A549 (cell line): ENCODE data around the gene APLN.

Experiments used
- CBX8 ChIP-seq: fragments of 200-600 bp; sonication (generic); IDR thresholded peaks from 2 replicates; pipeline ENCODE4 v1.6.1; 2016
- CTCF ChIP-seq: fragments of >200 bp; sonication (Bioruptor Twin); formaldehyde crosslinking; IDR thresholded peaks from 3 replicates; pipeline ENCODE4 v1.5.1; 2016
- EP300 ChIP-seq, 2 experiments: fragments of >200 bp; sonication (Bioruptor Twin); formaldehyde crosslinking; IDR thresholded peaks; 2 replicates in 1 of 2; 3 replicates in 1 of 2; pipeline ENCODE4 v1.6.1; 2016 to 2017
- JUN ChIP-seq, 2 experiments: fragments of >200 bp; sonication (Bioruptor Twin); formaldehyde crosslinking; IDR thresholded peaks; 2 replicates in 1 of 2; 3 replicates in 1 of 2; pipeline ENCODE4 v1.6.1; 2016 to 2017
- JUNB ChIP-seq: fragments of >200 bp; sonication (Bioruptor Twin); formaldehyde crosslinking; IDR thresholded peaks from 2 replicates; pipeline ENCODE4 v1.6.1; 2016
- MYC ChIP-seq: IDR thresholded peaks from 2 replicates; pipeline ENCODE4 v1.6.1; 2012; ENCODE audit warnings: mild to moderate bottlenecking, inconsistent platforms, low read length, improper control_type of control experiment, borderline replicate concordance
- POLR2A ChIP-seq: IDR thresholded peaks from 2 replicates; pipeline ENCODE4 v1.6.1; 2012; ENCODE audit warnings: mild to moderate bottlenecking, low read length
- RAD21 ChIP-seq, 2 experiments: fragments of >200 bp in 1 of 2; sonication (Bioruptor Twin) in 1 of 2; formaldehyde crosslinking in 1 of 2; IDR thresholded peaks in 1 of 2; conservative IDR thresholded peaks in 1 of 2; 2 replicates in 1 of 2; 3 replicates in 1 of 2; pipeline ENCODE4 v1.6.1; 2012 to 2018; ENCODE audit warnings: inconsistent platforms in 1 of 2
- RFX5 ChIP-seq: fragments of 450-650 bp; IDR thresholded peaks from 2 replicates; pipeline ENCODE4 v1.7.1; 2014; ENCODE audit warnings: antibody characterized with exemption, mild to moderate bottlenecking, moderate library complexity
- SMC3 ChIP-seq: fragments of >200 bp; sonication (Bioruptor Twin); formaldehyde crosslinking; IDR thresholded peaks from 3 replicates; pipeline ENCODE4 v1.6.1; 2018; ENCODE audit warnings: inconsistent platforms
- TF ChIP-seq, protein P1 (sequence below): IDR thresholded peaks from 2 replicates; pipeline ENCODE4 v1.6.1; 2012
- TF ChIP-seq, protein P2 (sequence below): IDR thresholded peaks from 2 replicates; pipeline ENCODE4 v1.6.1; 2012; ENCODE audit warnings: low read depth, borderline replicate concordance
- TF ChIP-seq, protein P3 (sequence below): fragments of 450-650 bp; IDR thresholded peaks from 2 replicates; pipeline ENCODE4 v1.6.1; 2014; ENCODE audit warnings: antibody characterized with exemption

DNA sequence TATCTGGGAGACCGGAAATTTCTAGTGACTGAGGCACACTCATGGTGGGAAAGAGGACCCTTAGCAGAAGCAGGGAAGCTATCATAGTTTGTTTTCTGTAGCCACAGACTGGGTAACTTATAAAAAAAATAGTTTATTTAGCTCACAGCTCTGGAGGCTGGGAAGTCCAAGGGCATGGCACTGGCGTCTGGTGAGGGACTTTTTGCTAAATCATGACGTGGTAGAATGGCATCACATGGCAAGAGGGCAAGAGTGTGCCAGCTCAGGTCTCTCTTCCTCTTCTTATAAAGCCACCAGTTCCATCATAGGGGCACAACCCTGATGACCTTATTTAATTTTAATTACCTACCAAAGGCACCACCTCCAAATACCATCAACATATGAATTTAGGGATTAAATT lies 13.3 kb downstream of the APLN start:
- TF ChIP-seq CTCF = no peak
- no peak for TF ChIP-seq POLR2A
- TF ChIP-seq EP300 (IDR thresholded peaks at IDR 0.05) = no peak
- TF ChIP-seq, protein P1, sequence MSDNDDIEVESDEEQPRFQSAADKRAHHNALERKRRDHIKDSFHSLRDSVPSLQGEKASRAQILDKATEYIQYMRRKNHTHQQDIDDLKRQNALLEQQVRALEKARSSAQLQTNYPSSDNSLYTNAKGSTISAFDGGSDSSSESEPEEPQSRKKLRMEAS = no peak
- TF ChIP-seq, protein P2, sequence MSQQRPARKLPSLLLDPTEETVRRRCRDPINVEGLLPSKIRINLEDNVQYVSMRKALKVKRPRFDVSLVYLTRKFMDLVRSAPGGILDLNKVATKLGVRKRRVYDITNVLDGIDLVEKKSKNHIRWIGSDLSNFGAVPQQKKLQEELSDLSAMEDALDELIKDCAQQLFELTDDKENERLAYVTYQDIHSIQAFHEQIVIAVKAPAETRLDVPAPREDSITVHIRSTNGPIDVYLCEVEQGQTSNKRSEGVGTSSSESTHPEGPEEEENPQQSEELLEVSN = no peak
- no peak for TF ChIP-seq SMC3
- TF ChIP-seq RFX5 = no peak
- no peak for TF ChIP-seq JUNB
- no peak for TF ChIP-seq MYC
- TF ChIP-seq, protein P3, sequence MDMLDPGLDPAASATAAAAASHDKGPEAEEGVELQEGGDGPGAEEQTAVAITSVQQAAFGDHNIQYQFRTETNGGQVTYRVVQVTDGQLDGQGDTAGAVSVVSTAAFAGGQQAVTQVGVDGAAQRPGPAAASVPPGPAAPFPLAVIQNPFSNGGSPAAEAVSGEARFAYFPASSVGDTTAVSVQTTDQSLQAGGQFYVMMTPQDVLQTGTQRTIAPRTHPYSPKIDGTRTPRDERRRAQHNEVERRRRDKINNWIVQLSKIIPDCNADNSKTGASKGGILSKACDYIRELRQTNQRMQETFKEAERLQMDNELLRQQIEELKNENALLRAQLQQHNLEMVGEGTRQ = no peak
- no peak for TF ChIP-seq CBX8
- TF ChIP-seq JUN (IDR thresholded peaks at IDR 0.05) = no peak
- TF ChIP-seq RAD21 (conservative IDR thresholded peaks at IDR 0.05 in 1 of 2, IDR thresholded peaks at IDR 0.05 in 1 of 2) = no peak
